Panc1 (cell line): ENCODE results near the gene CAVIN2. TPM values are rescaled to one million over a fixed set of nuclear protein-coding genes. Genes with fewer than 3 reads are reported as not detected.

Experiments used
- ATAC-seq: fragments of 200-7000 bp; cut with Tn5 transposase; 2 replicates; pipeline ENCODE4 v1.9.1; 2020; ENCODE audit warnings: mild to moderate bottlenecking, moderate library complexity
- BruUV-seq: library from RNA; stranded (reverse); fragments of 400-500 nt; replicated peaks from 2 replicates; lab custom pipeline; 2021; lab: Mats Ljungman, UMichigan
- CTCF ChIA-PET: fragments of 300-600 bp; sonication (Branson Sonifier 250); formaldehyde crosslinking; loops from one replicate; lab custom pipeline; 2022; ENCODE audit warnings: antibody characterized with exemption; lab: Charles Lee
- POLR2A ChIA-PET: fragments of 300-600 bp; sonication (Branson Sonifier 250); formaldehyde crosslinking; loops from one replicate; lab custom pipeline; 2022; ENCODE audit warnings: antibody characterized with exemption; lab: Charles Lee
- DNase-seq: peaks from one replicate; pipeline ENCODE4 v3.0.0-alpha.2; 2010; ENCODE audit warnings: low read depth, low spot score
- H3K27ac ChIP-seq: 2 replicates; pipeline ENCODE4 v1.5.1; 2011; ENCODE audit warnings: mild to moderate bottlenecking, low read length, inconsistent platforms
- H3K27me3 ChIP-seq: fragments of 200-500 bp; sonication (Bioruptor generic); 2 replicates; pipeline ENCODE4 v1.6.0; 2014; ENCODE audit warnings: low read length, inconsistent platforms; ENCODE audit not compliant: control insufficient read depth, insufficient read depth
- H3K36me3 ChIP-seq: fragments of 200-500 bp; sonication (Bioruptor generic); 2 replicates; pipeline ENCODE4 v1.5.1; 2014; ENCODE audit warnings: inconsistent platforms, mild to moderate bottlenecking, low read length, moderate library complexity; ENCODE audit not compliant: control insufficient read depth, insufficient read depth
- H3K4me1 ChIP-seq: 2 replicates; pipeline ENCODE4 v1.5.1; 2011; ENCODE audit warnings: inconsistent platforms, mild to moderate bottlenecking, low read length, moderate library complexity; ENCODE audit not compliant: control insufficient read depth, insufficient read depth
- H3K4me3 ChIP-seq, 2 experiments: 2 replicates each; pipeline ENCODE4 v1.5.1; 2011 to 2012; ENCODE audit warnings: low read depth in 2 of 2, low read length in 2 of 2, mild to moderate bottlenecking in 2 of 2, inconsistent platforms in 1 of 2, moderate library complexity in 1 of 2
- H3K9me3 ChIP-seq: fragments of 200-500 bp; sonication (Bioruptor generic); 2 replicates; pipeline ENCODE4 v1.5.1; 2014; ENCODE audit warnings: low read depth, mild to moderate bottlenecking, inconsistent platforms, low read length, moderate library complexity; ENCODE audit not compliant: control insufficient read depth, insufficient read depth
- CTCF ChIP-seq: fragments of 450-650 bp; IDR thresholded peaks from 2 replicates; pipeline ENCODE4 v1.5.1; 2017; ENCODE audit warnings: mild to moderate bottlenecking
- POLR2AphosphoS5 ChIP-seq: IDR thresholded peaks from 2 replicates; pipeline ENCODE4 v1.6.1; 2012; ENCODE audit warnings: mild to moderate bottlenecking, low read depth, low read length, moderate library complexity
- REST ChIP-seq, 2 experiments: IDR thresholded peaks; 2 replicates each; pipeline ENCODE4 v1.6.1; 2011 to 2012; ENCODE audit warnings: low read depth in 2 of 2, control low read depth in 1 of 2, low read length in 1 of 2, mild to moderate bottlenecking in 1 of 2, moderate library complexity in 1 of 2; ENCODE audit not compliant: insufficient read depth in 1 of 2
- SIN3A ChIP-seq: IDR thresholded peaks from 2 replicates; pipeline ENCODE4 v1.6.1; 2012; ENCODE audit warnings: low read depth, mild to moderate bottlenecking, low read length, moderate library complexity, borderline replicate concordance; ENCODE audit not compliant: insufficient read depth
- TCF7L2 ChIP-seq: IDR thresholded peaks from 2 replicates; pipeline ENCODE4 v1.6.1; 2011; ENCODE audit warnings: mild to moderate bottlenecking, low read depth, low read length, inconsistent platforms
- in situ Hi-C: cut with HindIII; loops from 2 replicates; pipeline ENCODE4 v1.10.0; 2016; ENCODE audit warnings: low sequenced_read_pairs, low pct_unique_long_range_greater_than_20kb
- intact Hi-C: fragments of 100-400 bp; cut with micrococcal nuclease; formaldehyde crosslinking; loops from one replicate; pipeline ENCODE4 v1.10.0; 2022; ENCODE audit not compliant: unreplicated experiment
- total RNA-seq: library from RNA; stranded (reverse); gene quantifications from one replicate; pipeline ENCODE4 v1.2.1, GENCODE V29; 2021; ENCODE audit not compliant: unreplicated experiment

CAVIN2 gene
- total RNA-seq, 1 experiment from 2014 or later = 0.95 TPM

GRCh38 chr2:191847764-191848163, 876 bp upstream of the CAVIN2 start:
- ATAC-seq (no peak), DNase-seq (no peak)
- ChIA-PET CTCF (no interaction called here), POLR2A (interaction anchor here (0.7 kb wide), 1 partner anchor 970 kb away, joined by 3 read pairs; no protein-coding TSS in a partner anchor)
- TF ChIP-seq SIN3A (no peak), REST (IDR thresholded peaks at IDR 0.05; ENCODE audit: insufficient read depth in 1 of 2, low read depth in 2 of 2, low read length in 1 of 2) (no peak), CTCF (no peak)
- in situ Hi-C loops (no loop called here), intact Hi-C loops (no loop called here)
- H3K36me3 ChIP-seq = no peaks in the 10 kb centered on the region
- no peaks in the 10 kb centered on the region for H3K4me1 ChIP-seq
- H3K4me3 ChIP-seq = no peak overlapping the region
- no peaks in the 10 kb centered on the region for H3K9me3 ChIP-seq
- H3K27ac ChIP-seq = no peak overlapping the region
- no TSS peak for BruUV-seq
- no peaks in the 10 kb centered on the region for H3K27me3 ChIP-seq

- POLR2A ChIA-PET = no interaction called here
Measured at GRCh38 chr2:191845876-191846514, 893 bp downstream of the CAVIN2 start.

More at GRCh38 chr2:191845876-191846514, 893 bp downstream of the CAVIN2 start:
- no peaks in the 10 kb centered on the region for H3K9me3 ChIP-seq
- BruUV-seq = no TSS peak
- TF ChIP-seq CTCF (no peak), TCF7L2 (no peak), REST (IDR thresholded peaks at IDR 0.05; ENCODE audit: insufficient read depth in 1 of 2, low read depth in 2 of 2, low read length in 1 of 2) (no peak), SIN3A (no peak), POLR2AphosphoS5 (no peak)
- CTCF ChIA-PET = no interaction called here
- H3K27me3 ChIP-seq = no peaks in the 10 kb centered on the region
- intact Hi-C loops (no loop called here), in situ Hi-C loops (no loop called here)
- no peaks in the 10 kb centered on the region for H3K36me3 ChIP-seq
- ATAC-seq = no peak
- H3K27ac ChIP-seq = no peak overlapping the region
- H3K4me1 ChIP-seq = no peaks in the 10 kb centered on the region
- no peak overlapping the region for H3K4me3 ChIP-seq
- DNase-seq = no peak
